K562 (cell line): ENCODE measurements around the gene MTPN. TPM values are rescaled to one million over a fixed set of nuclear protein-coding genes. Genes with fewer than 3 reads are reported as not detected.

Source experiments
- ATAC-seq: fragments of 200-7000 bp; cut with Tn5 transposase; 3 replicates; pipeline ENCODE4 v1.9.1; 2020; ENCODE audit warnings: moderate library complexity
- BruUV-seq: library from RNA; stranded (reverse); fragments of 400-500 nt; replicated peaks from 2 replicates; lab custom pipeline; 2021; lab: Mats Ljungman, UMichigan
- CTCF ChIA-PET: fragments of 300-600 bp; formaldehyde crosslinking; extraction: SDS; loops from one replicate; lab custom pipeline; 2021; ENCODE audit warnings: low intra/inter-chr PET ratio; lab: Yijun Ruan, JAX
- POLR2A ChIA-PET: fragments of 300-600, 350-650 bp; sonication (Branson Sonifier 250); formaldehyde crosslinking; extraction: SDS; loops from one replicate; lab custom pipeline; 2021; ENCODE audit warnings: antibody characterized with exemption, inconsistent platforms; lab: Yijun Ruan, JAX
- DNase-seq, 4 experiments: peaks; one replicate each; pipeline versions ENCODE4 v3.0.0 to v3.0.0-alpha.2; 2011 to 2018; ENCODE audit warnings: low spot score in 3 of 4, mixed read lengths in 3 of 4; ENCODE audit errors: extremely low read depth in 1 of 4
- FAIRE-seq: peaks from 2 replicates; lab custom pipeline; 2011; peaks lifted over from hg19 to GRCh38; lab: Jason Lieb, UNC
- H2AFZ ChIP-seq: 2 replicates; pipeline ENCODE4 v1.6.0; 2011; ENCODE audit warnings: low read depth, low read length, control low read depth, inconsistent platforms
- H3K27ac ChIP-seq: fragments of 200-600 bp; 3 replicates; pipeline ENCODE4 v1.8.0; 2011; ENCODE audit warnings: low read depth, mild to moderate bottlenecking, control low read depth, inconsistent platforms, low read length, moderate library complexity, mixed read lengths; ENCODE audit errors: extremely low read depth
- H3K27me3 ChIP-seq, 2 experiments: fragments of 300-600 bp in 1 of 2; 2 replicates in 1 of 2; 3 replicates in 1 of 2; pipeline versions ENCODE4 v1.6.0 to v1.8.0; 2011; ENCODE audit warnings: inconsistent platforms in 2 of 2, low read length in 2 of 2, mild to moderate bottlenecking in 1 of 2, mixed read lengths in 1 of 2, moderate library complexity in 1 of 2; ENCODE audit not compliant: control insufficient read depth in 2 of 2, insufficient read depth in 2 of 2
- H3K36me3 ChIP-seq: fragments of 300-600 bp; 3 replicates; pipeline ENCODE4 v1.8.0; 2011; ENCODE audit warnings: mild to moderate bottlenecking, low read length, inconsistent platforms; ENCODE audit not compliant: control insufficient read depth, insufficient read depth
- H3K4me1 ChIP-seq, 2 experiments: fragments of 200-600 bp in 1 of 2; replicated peaks in 1 of 2; 2 replicates in 1 of 2; 3 replicates in 1 of 2; pipeline versions ENCODE4 v1.5.1 to v1.8.0; 2011; ENCODE audit warnings: inconsistent platforms in 2 of 2, low read length in 2 of 2, mild to moderate bottlenecking in 1 of 2, mixed read lengths in 1 of 2, moderate library complexity in 1 of 2; ENCODE audit not compliant: control insufficient read depth in 2 of 2, insufficient read depth in 2 of 2
- H3K4me2 ChIP-seq: 2 replicates; pipeline ENCODE4 v1.6.1; 2011; ENCODE audit warnings: low read length, control low read depth, inconsistent platforms, mixed read lengths; ENCODE audit not compliant: insufficient read depth
- H3K4me3 ChIP-seq: fragments of 200-600 bp; sonication (generic), shearing (Covaris generic); 2 replicates; pipeline ENCODE4 v1.5.1; 2016; ENCODE audit warnings: control low read depth, inconsistent platforms
- H3K79me2 ChIP-seq: fragments of 200-600 bp; 3 replicates; pipeline ENCODE4 v1.8.0; 2011; ENCODE audit warnings: low read length, inconsistent platforms; ENCODE audit not compliant: control insufficient read depth, insufficient read depth
- H3K9ac ChIP-seq, 2 experiments: 2 replicates each; pipeline versions ENCODE4 v1.6.0 to v1.6.1; 2011; ENCODE audit warnings: low read depth in 2 of 2, low read length in 2 of 2, control low read depth in 1 of 2, inconsistent platforms in 1 of 2, mild to moderate bottlenecking in 1 of 2, mixed read lengths in 1 of 2; ENCODE audit not compliant: insufficient read depth in 1 of 2
- H3K9me1 ChIP-seq: one replicate; pipeline ENCODE4 v1.6.0; 2011; ENCODE audit warnings: inconsistent platforms, mild to moderate bottlenecking, low read length, moderate library complexity; ENCODE audit not compliant: control insufficient read depth, insufficient read depth
- H3K9me3 ChIP-seq: replicated peaks from 2 replicates; pipeline ENCODE4 v1.5.1; 2011; ENCODE audit warnings: low read depth, low read length, inconsistent platforms; ENCODE audit not compliant: control insufficient read depth, insufficient read depth
- H4K20me1 ChIP-seq: replicated peaks from 2 replicates; pipeline ENCODE4 v1.6.1; 2011; ENCODE audit warnings: low read length, inconsistent platforms, mixed read lengths; ENCODE audit not compliant: control insufficient read depth, insufficient read depth
- CXXC5 ChIP-seq: fragments of 250-450 bp; sonication (Bioruptor Pico); IDR thresholded peaks from 2 replicates; pipeline ENCODE4 v1.8.0; 2022; ENCODE audit warnings: inconsistent platforms, mild to moderate bottlenecking, moderate library complexity
- ETS1 ChIP-seq: conservative IDR thresholded peaks from 2 replicates; pipeline ENCODE4 v1.6.1; 2011; ENCODE audit warnings: low read depth, mild to moderate bottlenecking, low read length; ENCODE audit not compliant: control insufficient read depth
- SRSF1 ChIP-seq: fragments of 200-400 bp; formaldehyde crosslinking; IDR thresholded peaks from 2 replicates; pipeline ENCODE4 v1.6.1; 2017; ENCODE audit warnings: mild to moderate bottlenecking, low read depth, low read length, moderate library complexity
- TAF1 ChIP-seq: IDR thresholded peaks from 2 replicates; pipeline ENCODE4 v1.6.1; 2011; ENCODE audit warnings: mild to moderate bottlenecking, low read length, moderate library complexity; ENCODE audit not compliant: insufficient read depth, control insufficient read depth, severe bottlenecking; ENCODE audit errors: extremely low read depth
- ZNF143 ChIP-seq: sonication (generic); formaldehyde crosslinking; IDR thresholded peaks from 2 replicates; pipeline ENCODE4 v1.9.0; 2022; ENCODE audit warnings: mild to moderate bottlenecking, missing genetic modification reagents
- WGBS: fragments of 100-300 bp; shearing (Covaris generic); methylation state at CpG from one replicate; pipeline ENCODE4 v1.1.6; 2016; ENCODE audit warnings: low coverage, mixed read lengths; ENCODE audit not compliant: insufficient coverage; ENCODE audit errors: missing lambda C conversion rate; 5-methylcytosine and 5-hydroxymethylcytosine counted together
- in situ Hi-C: fragments of 300-500 bp; cut with MboI; formaldehyde crosslinking; loops from 4 replicates; pipeline ENCODE4 v1.15.0; 2018; ENCODE audit warnings: inconsistent platforms, mixed read lengths
- intact Hi-C: fragments of 100-400 bp; cut with micrococcal nuclease; formaldehyde crosslinking; loops from 2 replicates; pipeline ENCODE4 v1.14.2; 2022
- polyA plus RNA-seq, 8 experiments: library from polyadenylated mRNA; depleted of rRNA in 4 of 8; stranded (reverse) in 5 of 8; unstranded in 3 of 8; fragments of >200 nt; fragmentation: Nextera tagmentation in 2 of 8; fragmentation: Illumina TruSeq in 1 of 8; extraction: Ambion mirVana in 2 of 8; extraction: Trizol in 1 of 8; gene quantifications; 2 replicates each; pipeline versions ENCODE4 v1.2.1 to v1.2.3, GENCODE V29; 2011 to 2014; ENCODE audit warnings: inconsistent platforms in 1 of 8, missing spikeins in 1 of 8
- total RNA-seq, 7 experiments: library from RNA; depleted of rRNA in 6 of 7; stranded (reverse); fragments of >200 nt in 6 of 7; fragmentation: Illumina TruSeq in 2 of 7; extraction: Trizol in 2 of 7; gene quantifications; 2 replicates each; pipeline versions ENCODE4 v1.2.1 to v1.2.3, GENCODE V29; 2011 to 2021; ENCODE audit warnings: low replicate concordance in 1 of 7

Gene MTPN
- total and polyA plus RNA-seq, 9 of the 15 experiments (the other 6 are each of a cell fraction or from before 2014, with no cell fraction given): 68.5 to 261 (median 156) TPM

DNA sequence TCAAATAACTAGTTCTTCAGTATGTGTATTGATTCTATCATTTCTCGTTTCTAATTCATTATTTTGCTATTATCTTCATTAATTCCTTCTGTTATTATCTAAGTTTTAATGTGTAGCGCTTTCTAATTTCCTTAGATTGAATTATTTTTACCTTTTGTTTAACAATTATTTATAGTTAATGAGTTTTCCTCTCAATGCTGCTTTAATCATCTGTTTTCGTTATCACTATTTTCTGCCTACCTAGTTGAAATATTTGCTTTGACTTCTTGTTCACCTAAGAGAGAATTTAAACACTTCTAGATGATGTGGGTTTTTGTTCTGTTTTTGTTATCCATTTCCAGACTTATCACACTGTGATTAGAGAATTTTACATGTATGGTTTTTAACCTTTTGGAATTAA, 37.5 kb upstream of the MTPN start:
- Histone ChIP-seq H3K4me1 (no peaks in the 10 kb centered on the region), H3K9me1 (no peaks in the 10 kb centered on the region), H3K79me2 (no peaks in the 10 kb centered on the region), H2AFZ (no peak overlapping the region), H3K9ac (no peak overlapping the region), H3K9me3 (no peaks in the 10 kb centered on the region), H3K27me3 (no peaks in the 10 kb centered on the region), H4K20me1 (no peaks in the 10 kb centered on the region), H3K4me3 (no peak overlapping the region), H3K27ac (no peak overlapping the region), H3K36me3 (no peaks in the 10 kb centered on the region), H3K4me2 (no peak overlapping the region)
- no TSS peak for BruUV-seq
- TF ChIP-seq CXXC5 (CRISPR knock-in tag): no peak
- TF ChIP-seq ETS1: no peak
- no peak for TF ChIP-seq ZNF143 (CRISPR knock-in tag)
- TF ChIP-seq SRSF1: no peak
- no peak for TF ChIP-seq TAF1
- ATAC-seq (no peak), FAIRE-seq (no peak), DNase-seq (no peak)
- intact Hi-C loops (loop anchor here (5.0 to 10.0 kb wide), 2 partner anchors 860 to 1438 kb away; no protein-coding TSS in a partner anchor), in situ Hi-C loops (no loop called here)
- POLR2A ChIA-PET: interaction anchor here (1.0 to 1.8 kb wide), 3 partner anchors 9 to 13 kb away, joined by 4 to 6 read pairs (median 5); no protein-coding TSS in a partner anchor
- 18% methylated on average over 3 of the region's 3 CpGs for WGBS
- CTCF ChIA-PET: interaction anchor here (0.6 kb wide), 1 partner anchor 18 kb away, joined by 5 read pairs; no protein-coding TSS in a partner anchor
